Skeletal muscle tissue (tissue), 4 donors: ENCODE measurements around the gene TOM1. TPM values are rescaled to one million over a fixed set of nuclear protein-coding genes. Genes with fewer than 3 reads are reported as not detected.
A peak's percentile ranks its signal among the peaks of the same experiment; 100 is the strongest.

ENCODE experiments used
- H3K27ac ChIP-seq: one replicate; pipeline ENCODE4 v1.7.0; 2013; ENCODE audit warnings: mild to moderate bottlenecking, low read depth, low read length, inconsistent platforms
- H3K27me3 ChIP-seq, 3 donors: one replicate each; pipeline ENCODE4 v1.7.0; 2013; ENCODE audit warnings: low read length in 3 of 3; ENCODE audit not compliant: control insufficient read depth in 3 of 3, insufficient read depth in 3 of 3
- H3K36me3 ChIP-seq, 3 donors: one replicate each; pipeline ENCODE4 v1.7.0; 2013; ENCODE audit warnings: low read length in 3 of 3; ENCODE audit not compliant: control insufficient read depth in 3 of 3, insufficient read depth in 3 of 3
- H3K4me1 ChIP-seq, 3 donors: one replicate each; pipeline ENCODE4 v1.7.0; 2013; ENCODE audit warnings: low read length in 3 of 3, mild to moderate bottlenecking in 3 of 3; ENCODE audit not compliant: control insufficient read depth in 3 of 3, insufficient read depth in 3 of 3
- H3K4me3 ChIP-seq, 3 donors: one replicate each; pipeline ENCODE4 v1.7.0; 2013; ENCODE audit warnings: low read length in 3 of 3
- H3K9ac ChIP-seq, 3 donors: one replicate each; pipeline ENCODE4 v1.7.0; 2013; ENCODE audit warnings: low read length in 3 of 3, mild to moderate bottlenecking in 3 of 3, moderate library complexity in 2 of 3, low read depth in 1 of 3
- H3K9me3 ChIP-seq, 3 donors: one replicate each; pipeline ENCODE4 v1.7.0; 2013; ENCODE audit warnings: low read length in 3 of 3; ENCODE audit not compliant: control insufficient read depth in 3 of 3
- total RNA-seq: library from RNA; depleted of rRNA; stranded (reverse); fragments of >200 nt; gene quantifications from one replicate; pipeline ENCODE4 v1.2.3, GENCODE V29; 2014
- donor health status: Osteomylitis.

The TOM1 gene
- total RNA-seq, 1 donor from 2014 or later, result 14.1 TPM

DNA sequence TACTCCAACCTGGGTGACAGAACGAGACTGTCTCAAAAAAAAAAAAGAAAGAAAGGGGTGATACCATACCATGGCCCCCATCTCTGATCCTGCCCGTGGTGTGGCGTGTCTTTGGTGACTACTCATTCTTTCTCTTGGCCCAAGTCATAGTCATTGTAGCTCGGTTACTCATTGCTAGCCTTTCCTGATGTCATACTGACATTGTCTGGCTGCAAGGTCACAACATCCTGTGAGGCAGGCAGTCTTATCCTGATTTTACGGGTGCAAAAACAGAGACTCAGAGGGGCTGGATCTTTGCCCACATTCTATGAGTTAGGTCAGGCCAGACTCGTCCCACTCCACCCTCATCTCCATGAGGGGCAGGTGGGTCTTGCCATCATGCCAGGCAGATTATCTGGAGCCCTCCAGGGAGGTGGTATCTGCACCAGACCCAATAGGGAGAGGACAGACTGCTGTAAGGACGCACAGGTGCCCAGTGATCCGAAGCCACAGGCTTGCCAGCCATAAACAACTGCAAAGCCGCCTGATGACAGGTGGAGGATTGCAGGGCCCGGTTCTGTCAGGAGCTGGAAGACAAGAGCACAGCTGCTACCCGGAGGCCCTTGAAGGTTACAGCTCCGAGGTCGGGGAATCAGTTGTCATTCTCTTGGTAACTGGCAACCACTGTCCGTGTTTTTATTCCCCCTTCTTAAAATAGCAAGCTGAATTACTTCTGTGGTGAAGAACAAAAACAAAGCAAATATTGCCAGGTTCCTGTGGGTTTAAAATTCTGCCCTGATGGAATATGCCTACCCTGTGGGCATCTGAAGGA lies 13.8 kb downstream of the TOM1 start:
- Histone ChIP-seq H3K4me1 (peaks cover 66 to 82% (median 81%) of the 10 kb centered on the region in 3 donors), H3K4me3 (peak overlapping the region; percentile 35 to 74 (median 55)), H3K27ac (peak overlapping the region; percentile 97), H3K9me3 (no peaks in the 10 kb centered on the region), H3K36me3 (peaks cover 9 to 16% (median 15%) of the 10 kb centered on the region in 3 donors), H3K9ac (peak overlapping the region; percentile 74 to 92 (median 82)), H3K27me3 (no peaks in the 10 kb centered on the region)

DNA sequence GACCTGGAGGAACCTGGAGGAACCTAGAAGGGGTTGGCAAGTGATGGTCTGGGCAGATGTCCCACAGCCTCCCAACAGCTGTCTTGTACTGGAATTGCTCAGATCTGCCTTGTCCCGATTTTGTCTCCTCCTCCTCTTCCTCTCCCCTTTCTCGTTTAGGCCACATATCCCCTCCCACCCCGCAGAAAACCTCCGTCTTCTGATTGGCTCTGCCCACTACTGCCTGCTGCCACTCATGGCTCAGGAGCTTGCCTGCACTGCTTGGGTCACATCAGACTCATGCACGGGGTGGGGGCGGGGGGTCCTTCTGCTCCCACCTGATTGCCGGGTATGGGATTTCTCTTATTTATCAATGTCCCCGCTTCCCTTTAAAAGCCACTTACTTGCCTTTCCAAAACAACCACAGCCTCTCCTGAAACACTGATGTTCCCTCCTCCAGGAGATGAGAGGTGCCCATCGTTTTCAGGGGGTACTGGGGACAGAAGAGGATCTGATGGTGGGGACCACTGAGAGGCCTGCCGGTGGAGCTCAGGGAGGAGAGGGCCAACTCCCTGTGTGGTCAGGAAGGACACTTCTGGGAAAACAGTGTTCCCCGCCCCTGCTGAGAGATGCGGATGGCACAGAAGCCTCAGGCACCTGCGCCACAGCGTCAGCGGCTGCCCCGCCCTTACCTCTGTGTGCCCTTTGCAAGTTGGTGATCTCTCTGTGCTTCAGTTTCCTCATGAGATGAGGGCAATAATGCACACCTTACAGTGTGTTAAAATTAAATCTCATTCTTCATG lies 14.7 kb downstream of the TOM1 start:
- Histone ChIP-seq H3K9ac (peak overlapping the region; percentile 74 to 92 (median 82)), H3K4me1 (peaks cover 66 to 88% (median 83%) of the 10 kb centered on the region in 3 donors), H3K9me3 (no peaks in the 10 kb centered on the region), H3K27me3 (no peaks in the 10 kb centered on the region), H3K27ac (peak overlapping the region; percentile 97), H3K36me3 (peaks cover 17 to 25% (median 23%) of the 10 kb centered on the region in 3 donors), H3K4me3 (peak overlapping the region; percentile 35 to 74 (median 55))

GRCh38 chr22:35315141-35315854 lies 15.6 kb downstream of the TOM1 start:
- H3K27ac ChIP-seq, result peak overlapping the region; percentile 97
- H3K9ac ChIP-seq, result peak overlapping the region; percentile 74 to 92 (median 86)
- H3K4me1 ChIP-seq, result peaks cover 64 to 91% (median 80%) of the 10 kb centered on the region in 3 donors
- no peaks in the 10 kb centered on the region for H3K9me3 ChIP-seq
- H3K4me3 ChIP-seq, result peak overlapping the region; percentile 38 to 67 (median 55)
- no peaks in the 10 kb centered on the region for H3K27me3 ChIP-seq
- peaks cover 26 to 33% (median 29%) of the 10 kb centered on the region in 3 donors for H3K36me3 ChIP-seq

- peaks cover 29 to 37% (median 36%) of the 10 kb centered on the region in 3 donors for H3K36me3 ChIP-seq
- no peaks in the 10 kb centered on the region for H3K9me3 ChIP-seq
- peak overlapping the region; percentile 38 to 67 (median 55) for H3K4me3 ChIP-seq
- peaks cover 57 to 83% (median 72%) of the 10 kb centered on the region in 3 donors for H3K4me1 ChIP-seq
- peak overlapping the region; percentile 74 to 92 (median 86) for H3K9ac ChIP-seq
- H3K27ac ChIP-seq, result peak overlapping the region; percentile 97
- no peaks in the 10 kb centered on the region for H3K27me3 ChIP-seq
Measured at GRCh38 chr22:35315855-35316745, 16.4 kb downstream of the TOM1 start.

- Histone ChIP-seq H3K27me3 (no peaks in the 10 kb centered on the region), H3K4me1 (peaks cover 51 to 77% (median 66%) of the 10 kb centered on the region in 3 donors), H3K4me3 (peak overlapping the region in 1 of 3 donors; percentile 50), H3K27ac (peak overlapping the region; percentile 97), H3K9ac (peak overlapping the region in 1 of 3 donors; percentile 92), H3K36me3 (peaks cover 33 to 39% (median 37%) of the 10 kb centered on the region in 3 donors), H3K9me3 (no peaks in the 10 kb centered on the region)
Measured at GRCh38 chr22:35316751-35317150, 17.1 kb downstream of the TOM1 start.

- peaks cover 42 to 48% (median 47%) of the 10 kb centered on the region in 3 donors for H3K36me3 ChIP-seq
- H3K4me3 ChIP-seq, result no peak overlapping the region
- H3K4me1 ChIP-seq, result peaks cover 41 to 77% (median 57%) of the 10 kb centered on the region in 3 donors
- no peaks in the 10 kb centered on the region for H3K9me3 ChIP-seq
- no peak overlapping the region for H3K27ac ChIP-seq
- no peaks in the 10 kb centered on the region for H3K27me3 ChIP-seq
- peak overlapping the region in 1 of 3 donors; percentile 33 for H3K9ac ChIP-seq
Measured at GRCh38 chr22:35317680-35318290, 18.1 kb downstream of the TOM1 start.

DNA sequence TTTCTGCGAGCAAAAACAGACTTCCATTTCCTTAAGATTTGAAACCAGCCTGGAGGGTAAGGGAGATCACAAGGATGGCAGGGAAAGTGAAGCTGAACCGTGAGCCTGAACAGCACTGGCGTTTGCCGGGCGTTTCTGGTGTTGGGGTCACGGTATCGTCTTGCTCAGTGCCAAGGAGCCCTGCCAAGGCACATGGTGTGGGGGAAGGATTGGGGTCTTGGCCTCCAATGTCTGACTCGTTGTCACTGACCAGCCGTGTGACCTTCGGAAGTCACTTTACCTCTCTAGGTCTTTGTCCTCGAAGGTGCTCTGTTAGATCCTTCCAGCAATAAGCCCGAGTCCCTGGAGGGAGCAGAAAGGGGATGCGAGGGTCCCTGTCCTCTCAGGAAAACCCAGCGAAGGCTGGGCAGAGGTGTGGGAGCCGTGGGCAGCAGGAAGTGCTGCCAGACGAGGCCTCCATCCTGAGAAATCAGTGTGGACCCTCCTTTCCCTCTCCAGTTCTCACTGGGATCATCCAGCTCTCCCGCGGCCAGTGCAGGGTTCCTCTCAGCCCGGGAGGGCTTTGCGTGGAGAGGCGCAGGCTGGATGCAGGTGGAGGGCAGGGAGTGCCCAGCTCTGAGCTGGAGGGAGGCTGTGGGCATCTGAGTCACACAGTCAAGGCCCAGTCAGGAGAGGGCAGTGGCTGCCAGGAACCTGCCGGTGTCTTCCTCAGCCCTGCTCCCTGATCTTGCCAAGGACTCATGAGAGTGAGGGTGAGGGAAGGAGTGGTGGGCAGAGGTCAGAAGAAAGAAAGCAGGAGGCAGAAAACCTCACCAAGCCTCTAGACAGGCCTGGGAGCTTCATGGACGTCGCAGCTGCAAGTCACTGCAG lies 18.9 kb downstream of the TOM1 start:
- H3K4me1 ChIP-seq, result peaks cover 34 to 69% (median 49%) of the 10 kb centered on the region in 3 donors

More for the DNA sequence above, 18.9 kb downstream of the TOM1 start:
- peaks cover 50 to 56% (median 55%) of the 10 kb centered on the region in 3 donors for H3K36me3 ChIP-seq
- peak overlapping the region in 2 of 3 donors; percentile 20 to 33 for H3K9ac ChIP-seq
- no peaks in the 10 kb centered on the region for H3K9me3 ChIP-seq
- no peak overlapping the region for H3K4me3 ChIP-seq
- no peaks in the 10 kb centered on the region for H3K27me3 ChIP-seq
- H3K27ac ChIP-seq, result peak overlapping the region; percentile 6
